Ectodermal cell (in vitro differentiated cells): ENCODE measurements around the gene PCNT.
"Not testable (repeated sequence)": the region's sequence is repeated elsewhere in the genome, so short reads cannot be mapped to it uniquely, and the experiment has no call there.

Experiments
- H3K27ac ChIP-seq: 2 replicates; pipeline ENCODE4 v1.7.0; 2013; ENCODE audit warnings: mild to moderate bottlenecking, low read depth, low read length; ENCODE audit not compliant: insufficient read depth, poor library complexity, severe bottlenecking
- H3K27me3 ChIP-seq: 2 replicates; pipeline ENCODE4 v1.7.0; 2013; ENCODE audit warnings: mild to moderate bottlenecking, low read length; ENCODE audit not compliant: insufficient read depth, control insufficient read depth, poor library complexity, severe bottlenecking
- H3K36me3 ChIP-seq: one replicate; pipeline ENCODE4 v1.7.0; 2013; ENCODE audit warnings: low read length; ENCODE audit not compliant: control insufficient read depth, insufficient read depth
- H3K4me1 ChIP-seq: one replicate; pipeline ENCODE4 v1.7.0; 2013; ENCODE audit warnings: low read length; ENCODE audit not compliant: control insufficient read depth, insufficient read depth
- H3K4me3 ChIP-seq: 2 replicates; pipeline ENCODE4 v1.7.0; 2013; ENCODE audit warnings: low read depth, low read length, control low read depth; ENCODE audit not compliant: insufficient read depth
- H3K9me3 ChIP-seq: 2 replicates; pipeline ENCODE4 v1.7.0; 2013; ENCODE audit warnings: mild to moderate bottlenecking, low read length, moderate library complexity; ENCODE audit not compliant: control insufficient read depth
- WGBS, 2 experiments: methylation state at CpG; one replicate each; pipeline ENCODE4 v1.1.7; 2013; ENCODE audit warnings: missing lambda C conversion rate in 2 of 2; 5-methylcytosine and 5-hydroxymethylcytosine counted together

PCNT gene

GRCh38 chr21:46368533-46369285, 44.8 kb downstream of the PCNT start:
- H3K27me3 ChIP-seq = no peaks in the 10 kb centered on the region
- H3K9me3 ChIP-seq = no peaks in the 10 kb centered on the region
- no peak overlapping the region for H3K27ac ChIP-seq
- WGBS, 2 experiments = 96% methylated on average over 11 of the region's 11 CpGs
- no peaks in the 10 kb centered on the region for H3K4me1 ChIP-seq
- H3K4me3 ChIP-seq = no peak overlapping the region
- H3K36me3 ChIP-seq = peaks cover 35% of the 10 kb centered on the region

GRCh38 chr21:46369520-46370235, 45.7 kb downstream of the PCNT start:
- Histone ChIP-seq H3K4me3 (no peak overlapping the region), H3K4me1 (no peaks in the 10 kb centered on the region), H3K36me3 (peaks cover 28% of the 10 kb centered on the region), H3K27ac (no peak overlapping the region), H3K27me3 (no peaks in the 10 kb centered on the region), H3K9me3 (no peaks in the 10 kb centered on the region)
- 90 to 92% methylated on average over 20 of the region's 20 CpGs for WGBS, 2 experiments

- Histone ChIP-seq H3K4me1 (no peaks in the 10 kb centered on the region), H3K27ac (no peak overlapping the region), H3K27me3 (no peaks in the 10 kb centered on the region), H3K36me3 (peaks cover 18% of the 10 kb centered on the region), H3K9me3 (no peaks in the 10 kb centered on the region), H3K4me3 (no peak overlapping the region)
- WGBS, 2 experiments = 93 to 94% methylated on average over 16 of the region's 16 CpGs
Measured at GRCh38 chr21:46371204-46372013, 47.5 kb downstream of the PCNT start.

- no peak overlapping the region for H3K27ac ChIP-seq
- no peaks in the 10 kb centered on the region for H3K27me3 ChIP-seq
- WGBS, 2 experiments = 93 to 94% methylated on average over 7 of the region's 7 CpGs
- no peaks in the 10 kb centered on the region for H3K4me1 ChIP-seq
- no peak overlapping the region for H3K4me3 ChIP-seq
- H3K36me3 ChIP-seq = peaks cover 12% of the 10 kb centered on the region
- H3K9me3 ChIP-seq = no peaks in the 10 kb centered on the region
Measured at GRCh38 chr21:46372014-46372485, 48.1 kb downstream of the PCNT start.

GRCh38 chr21:46372947-46373346, 49.0 kb downstream of the PCNT start:
- 88 to 92% methylated on average over 10 of the region's 10 CpGs for WGBS, 2 experiments
- H3K9me3 ChIP-seq, H3K4me1 ChIP-seq, H3K36me3 ChIP-seq, H3K27me3 ChIP-seq, H3K4me3 ChIP-seq, H3K27ac ChIP-seq: not testable (repeated sequence)

GRCh38 chr21:46374761-46375389, 50.9 kb downstream of the PCNT start:
- Histone ChIP-seq H3K9me3 (no peaks in the 10 kb centered on the region), H3K4me1 (no peaks in the 10 kb centered on the region), H3K27me3 (no peaks in the 10 kb centered on the region), H3K36me3 (peaks cover 8% of the 10 kb centered on the region), H3K27ac (no peak overlapping the region), H3K4me3 (no peak overlapping the region)
- 91 to 94% methylated on average over 19 of the region's 21 CpGs for WGBS, 2 experiments

- Histone ChIP-seq H3K4me3 (no peak overlapping the region), H3K36me3 (peaks cover 8% of the 10 kb centered on the region), H3K27ac (no peak overlapping the region), H3K4me1 (no peaks in the 10 kb centered on the region), H3K9me3 (no peaks in the 10 kb centered on the region), H3K27me3 (no peaks in the 10 kb centered on the region)
- WGBS, 2 experiments = 93 to 94% methylated on average over 32 of the region's 32 CpGs
Measured at GRCh38 chr21:46375560-46376230, 51.7 kb downstream of the PCNT start.

- no peak overlapping the region for H3K4me3 ChIP-seq
- 95 to 96% methylated on average over 10 of the region's 10 CpGs for WGBS, 2 experiments
- H3K9me3 ChIP-seq = no peaks in the 10 kb centered on the region
- H3K36me3 ChIP-seq = peaks cover 8% of the 10 kb centered on the region
- H3K27me3 ChIP-seq = no peaks in the 10 kb centered on the region
- no peaks in the 10 kb centered on the region for H3K4me1 ChIP-seq
- no peak overlapping the region for H3K27ac ChIP-seq
Measured at GRCh38 chr21:46376231-46376628, 52.3 kb downstream of the PCNT start.

GRCh38 chr21:46376856-46377453, 53.0 kb downstream of the PCNT start:
- no peaks in the 10 kb centered on the region for H3K27me3 ChIP-seq
- H3K9me3 ChIP-seq = no peaks in the 10 kb centered on the region
- H3K27ac ChIP-seq = no peak overlapping the region
- 87 to 89% methylated on average over 14 of the region's 14 CpGs for WGBS, 2 experiments
- H3K4me3 ChIP-seq = no peak overlapping the region
- peaks cover 3% of the 10 kb centered on the region for H3K36me3 ChIP-seq
- H3K4me1 ChIP-seq = no peaks in the 10 kb centered on the region
